NCI-H2081 treated with DMSO at 0.1 percent for 48 hours (cell line): ENCODE results near the gene KCNH8.
A peak's percentile ranks its signal among the peaks of the same experiment; 100 is the strongest.

Experiments
- DNase-seq: peaks from one replicate; lab custom pipeline; 2025; lab: John Stamatoyannopoulos, UW

Gene KCNH8

DNA sequence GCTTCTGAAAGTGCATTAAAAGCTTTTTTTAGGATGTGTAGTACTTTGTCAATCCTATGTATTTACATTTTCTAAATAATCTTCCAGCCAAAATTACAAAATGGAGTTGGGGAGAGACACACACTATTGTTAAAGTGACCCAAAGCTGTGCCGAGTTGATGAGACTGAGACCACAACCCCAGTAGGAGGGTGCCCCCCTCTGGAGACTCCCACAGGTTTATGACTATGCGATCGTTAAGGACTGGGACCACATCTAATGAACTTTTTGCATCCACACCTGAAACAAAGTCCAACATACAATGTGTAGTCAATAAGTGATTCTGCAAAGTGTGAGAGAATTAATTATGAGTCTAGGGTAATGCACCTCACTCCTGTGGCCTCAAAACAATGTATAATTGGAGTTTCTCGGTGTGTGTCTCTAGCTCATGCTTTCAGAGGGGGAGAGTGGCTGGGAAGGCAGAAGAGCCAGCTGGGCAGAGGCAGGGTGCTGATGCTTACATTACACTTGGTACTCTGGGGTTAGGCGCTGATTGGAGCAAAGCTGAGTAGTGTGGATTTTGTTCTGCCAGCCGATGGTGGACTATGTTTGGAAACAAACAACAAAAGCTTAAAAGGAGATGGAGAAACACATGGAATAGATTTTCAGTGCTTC, 102.8 kb downstream of the KCNH8 start:
- DNase-seq: peak; percentile 59

DNA sequence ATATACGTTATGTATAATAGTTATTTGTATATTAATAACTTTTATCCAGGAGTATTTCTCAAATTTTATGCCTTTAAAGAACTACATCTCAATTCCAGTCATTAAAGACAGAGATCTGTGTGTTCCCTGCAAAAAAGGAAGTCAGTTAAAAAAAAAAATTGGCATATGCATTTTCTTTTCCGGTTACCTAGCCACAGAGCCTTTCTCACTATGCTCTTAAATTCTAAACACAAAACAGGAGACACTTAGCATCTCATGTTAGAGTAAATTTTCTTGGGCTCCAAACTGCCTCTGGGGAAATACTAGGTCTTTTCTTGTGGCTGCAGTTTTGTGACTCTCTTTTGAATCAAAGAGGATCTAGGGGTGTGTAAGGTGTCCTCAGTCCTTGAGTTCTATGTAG, 105.9 kb downstream of the KCNH8 start:
- no peak for DNase-seq

DNA sequence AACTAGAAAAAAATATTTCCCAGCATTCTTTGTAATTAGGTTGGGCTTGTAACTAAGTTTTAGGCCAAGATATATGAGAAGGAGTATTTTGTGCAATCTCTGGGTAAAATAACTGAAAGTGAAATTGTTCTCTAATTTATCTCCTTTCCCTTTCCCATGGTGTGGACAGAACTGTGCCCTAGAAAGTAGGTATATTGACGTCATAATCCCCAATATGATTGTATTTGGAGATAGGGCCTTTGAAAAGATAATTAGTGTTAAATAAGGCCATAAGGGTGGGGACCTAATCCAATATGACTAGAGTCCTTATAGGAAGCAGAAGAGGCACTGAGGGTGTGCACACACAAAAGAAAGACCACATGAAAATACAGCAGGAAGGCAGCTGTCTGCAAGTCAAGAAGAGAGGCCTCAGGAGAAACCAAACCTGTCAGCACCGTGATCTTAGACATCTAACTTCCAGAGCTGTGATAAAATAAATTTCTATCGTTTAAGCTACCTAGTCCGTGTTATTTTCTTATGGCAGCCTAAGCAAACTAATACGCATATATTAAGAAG, 106.6 kb downstream of the KCNH8 start:
- no peak for DNase-seq

DNA sequence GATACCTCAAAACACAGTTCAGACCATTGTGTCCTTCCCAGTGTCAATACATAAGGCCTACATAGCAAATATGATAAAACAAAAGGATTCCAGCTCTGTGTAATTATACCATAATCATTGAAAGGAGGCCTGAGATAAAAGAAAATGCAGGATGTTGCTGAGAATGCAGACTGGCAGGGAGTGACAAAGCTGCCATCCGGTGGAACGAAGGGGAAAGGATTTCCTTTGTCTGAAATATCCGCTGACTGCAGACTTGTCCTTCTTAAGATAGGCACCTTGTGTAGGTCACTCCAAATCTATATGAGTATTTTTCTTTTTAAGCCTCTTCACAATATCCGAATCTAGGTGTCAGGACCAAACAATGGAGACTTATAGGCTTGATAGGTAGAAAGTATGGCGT, 108.0 kb downstream of the KCNH8 start:
- no peak for DNase-seq

DNA sequence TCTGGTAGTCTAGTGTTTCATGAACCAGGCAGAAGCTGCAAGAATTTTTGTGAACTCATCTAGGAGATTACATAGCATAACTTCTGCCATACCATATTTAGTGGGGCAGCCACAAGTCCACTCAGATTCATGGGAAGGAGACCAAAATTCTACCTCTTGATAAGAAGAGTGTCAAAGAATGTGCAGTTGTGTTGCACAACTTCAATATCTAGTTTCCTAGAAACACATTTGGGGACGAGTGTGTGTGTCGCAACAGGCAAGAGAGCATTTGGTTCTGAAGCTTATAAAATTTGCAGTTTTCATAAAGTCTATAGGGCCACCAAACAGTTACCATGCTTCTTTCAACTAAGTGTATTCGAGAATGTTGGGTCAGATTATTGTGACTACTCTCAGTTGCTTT, 115.3 kb downstream of the KCNH8 start:
- DNase-seq: no peak

DNA sequence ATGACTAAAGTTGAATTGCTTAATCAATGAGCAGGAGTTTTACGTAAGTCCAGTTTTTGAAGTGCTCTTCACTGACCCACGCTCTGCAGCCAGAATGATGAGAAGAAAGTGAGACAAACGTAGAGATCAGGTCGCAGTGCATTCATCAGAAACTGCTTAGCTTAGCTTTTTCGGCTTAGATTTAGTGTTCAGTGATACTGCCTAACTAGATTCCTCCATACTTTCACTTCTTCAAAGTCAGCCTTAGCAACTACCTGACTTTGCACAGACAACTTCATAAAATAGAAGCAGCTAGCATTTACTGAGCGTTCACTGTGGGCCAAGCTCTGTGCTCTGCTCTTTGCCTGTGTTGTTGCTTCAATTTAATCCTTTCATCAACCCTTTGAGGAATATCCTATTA, 116.1 kb downstream of the KCNH8 start:
- DNase-seq: no peak

DNA sequence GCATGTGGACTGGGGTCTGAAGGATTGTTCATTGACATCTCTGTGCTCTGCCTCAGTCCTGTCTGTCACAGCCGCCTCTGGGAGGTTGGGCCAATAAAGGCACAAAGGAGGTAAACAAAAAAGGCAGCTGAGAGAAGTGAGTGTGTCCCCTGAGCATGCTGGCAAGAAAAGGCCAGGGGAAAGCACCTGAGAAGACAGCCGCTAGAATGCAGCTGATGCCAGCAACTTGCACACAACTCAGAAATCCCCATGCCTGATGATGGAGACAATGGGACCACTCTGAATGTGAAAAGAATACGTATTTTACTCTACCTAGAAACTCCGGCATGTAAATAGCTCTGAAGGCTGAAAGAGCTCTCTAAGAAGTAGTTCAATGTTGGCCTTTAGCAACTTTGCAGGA, 118.7 kb downstream of the KCNH8 start:
- no peak for DNase-seq

DNA sequence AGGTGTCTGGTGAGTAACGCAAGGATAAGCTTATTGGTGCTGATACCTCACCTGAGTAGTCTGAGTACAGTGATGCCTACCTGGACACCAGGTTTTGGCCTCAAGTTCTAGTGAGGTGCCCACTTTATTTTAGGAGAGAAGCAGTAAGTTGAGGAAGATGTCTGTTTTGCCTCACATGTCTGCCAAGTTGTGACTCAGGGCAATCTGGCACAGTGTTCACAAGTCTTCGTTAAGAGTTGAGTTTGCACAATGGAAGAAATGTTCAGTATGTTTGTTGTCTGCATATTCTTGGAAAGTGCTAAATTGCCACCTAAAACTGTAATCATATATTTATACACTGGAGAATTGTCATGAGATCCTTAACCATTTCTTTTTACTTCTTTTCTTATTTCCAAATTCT, 122.2 kb downstream of the KCNH8 start:
- no peak for DNase-seq

DNA sequence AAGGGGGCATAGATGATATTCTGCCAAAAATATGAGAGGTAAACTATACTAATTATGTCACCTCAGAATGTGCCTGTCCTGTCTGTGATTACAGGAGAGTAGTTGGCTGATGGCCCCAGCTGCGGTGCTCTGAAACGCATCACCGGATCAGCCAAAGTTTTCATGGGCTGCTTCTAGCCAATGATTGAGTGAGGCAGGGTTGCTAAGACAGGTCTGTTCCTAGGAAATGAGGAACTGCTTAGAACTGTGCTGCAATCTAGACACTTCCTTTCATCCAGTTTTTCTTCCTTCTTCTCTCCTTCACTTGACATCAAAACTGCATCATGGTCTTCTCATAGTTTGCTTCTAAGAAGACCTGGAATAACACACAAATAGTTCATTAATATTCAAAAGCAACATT, 124.0 kb downstream of the KCNH8 start:
- no peak for DNase-seq

DNA sequence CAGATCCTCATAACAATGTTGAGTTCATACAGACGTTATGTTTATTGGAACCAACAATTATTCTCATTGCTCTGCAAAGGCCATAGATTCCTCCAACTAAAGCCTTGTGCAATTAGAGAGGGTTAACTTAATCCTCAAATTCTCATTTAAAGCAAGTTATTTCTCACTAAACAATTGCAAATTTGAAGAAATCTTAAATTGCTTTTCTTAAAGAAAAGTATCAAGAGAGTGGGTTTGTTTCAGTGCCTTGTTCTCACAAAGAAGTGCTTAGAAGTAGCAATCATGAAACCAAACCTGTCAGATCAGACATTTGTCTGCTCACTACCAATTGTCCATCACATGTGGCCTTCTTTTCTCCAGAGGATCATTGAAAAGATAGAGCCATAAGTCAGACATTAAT, 124.8 kb downstream of the KCNH8 start:
- DNase-seq: no peak

DNA sequence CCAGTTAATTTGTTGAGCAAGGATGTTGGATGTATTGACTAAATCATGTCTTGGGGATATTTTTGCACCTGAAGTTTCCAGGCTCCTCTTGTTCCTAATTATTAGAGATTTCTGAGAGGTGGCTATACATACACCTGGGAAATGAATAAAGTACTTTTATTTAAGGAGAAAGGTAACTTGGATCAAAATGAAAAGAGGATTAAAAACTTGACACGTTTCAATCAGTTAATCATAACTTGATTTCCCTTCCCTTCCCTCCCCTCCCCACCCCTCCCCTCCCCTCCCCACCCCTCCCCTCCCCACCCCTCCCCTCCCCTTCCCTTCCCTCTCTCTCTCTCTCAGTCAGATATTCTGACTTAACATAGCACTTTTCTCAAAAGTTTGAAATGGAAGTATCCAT, 126.3 kb downstream of the KCNH8 start:
- no peak for DNase-seq

DNA sequence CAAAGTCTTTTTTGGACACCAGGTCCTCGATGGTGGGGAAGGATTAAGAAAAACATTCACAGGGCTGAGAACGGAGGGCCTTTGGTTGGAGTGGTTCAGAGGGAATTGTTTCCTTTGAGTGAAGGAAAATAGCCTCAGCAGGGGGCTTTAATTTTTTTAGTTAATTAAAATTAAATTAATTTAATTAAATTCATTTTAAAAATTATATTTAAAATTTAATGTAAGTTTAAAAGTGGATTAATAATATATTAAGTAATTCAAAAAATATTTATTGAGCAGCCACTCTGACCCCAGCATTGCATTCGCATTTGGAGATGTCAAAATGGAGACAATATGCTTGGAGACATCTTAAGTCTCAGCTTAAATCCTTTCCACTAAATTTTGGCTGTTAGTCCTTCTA, 136.7 kb downstream of the KCNH8 start:
- DNase-seq: no peak

DNA sequence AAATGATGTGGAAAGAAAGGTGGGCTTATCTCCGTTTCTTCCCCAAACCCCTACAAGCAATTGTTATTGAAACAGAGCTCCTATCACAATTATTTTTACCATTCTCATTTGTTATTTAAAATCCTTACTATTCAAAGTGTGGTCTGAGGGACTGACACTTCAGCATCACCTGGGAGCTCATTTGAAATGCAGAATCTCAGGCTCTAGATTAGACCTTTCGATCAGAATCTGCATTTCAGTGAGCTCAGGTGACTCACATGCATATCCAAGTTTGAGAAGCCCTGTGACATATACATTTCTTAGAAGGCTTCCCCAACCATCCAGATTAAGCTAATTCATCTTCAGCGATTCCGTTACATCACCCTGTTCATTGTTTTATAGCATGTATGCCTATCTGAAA, 145.0 kb downstream of the KCNH8 start:
- no peak for DNase-seq

DNA sequence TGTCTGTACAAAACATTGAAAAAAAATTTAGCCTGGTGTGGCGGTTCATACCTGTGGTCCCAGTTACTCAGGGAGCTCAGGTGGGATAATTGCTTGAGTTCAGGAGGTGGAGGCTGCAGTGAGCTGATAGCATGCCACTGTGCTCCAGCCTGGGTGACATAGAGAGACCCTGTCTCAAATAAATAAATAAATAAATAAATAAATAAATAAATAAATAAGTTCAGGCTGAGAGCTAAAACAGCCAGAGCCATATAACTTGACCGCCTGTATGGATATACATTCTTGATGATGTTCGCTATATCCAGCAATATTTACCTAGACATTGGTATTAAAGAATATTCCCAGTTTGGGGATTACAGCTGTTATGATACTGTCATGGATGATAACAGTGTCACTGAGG, 146.9 kb downstream of the KCNH8 start:
- no peak for DNase-seq

DNA sequence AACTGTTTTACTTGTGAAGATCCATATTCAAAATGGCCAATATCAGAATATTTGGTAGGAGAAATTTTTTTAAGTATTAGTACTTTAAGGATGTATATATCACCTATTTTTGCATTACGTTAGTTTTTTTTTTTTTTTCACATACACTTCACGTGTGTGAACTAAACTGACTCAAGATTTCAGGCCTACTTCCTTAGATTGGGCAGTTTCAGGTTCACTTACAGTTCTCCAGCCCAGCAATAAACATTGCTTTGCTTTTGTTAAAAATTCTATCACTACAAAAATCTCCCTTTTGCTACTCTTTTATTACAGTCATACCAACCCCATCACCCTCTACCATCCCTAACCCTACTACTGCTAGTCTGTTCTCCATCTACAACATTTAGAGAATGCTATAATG, 183.6 kb downstream of the KCNH8 start:
- DNase-seq: no peak

DNA sequence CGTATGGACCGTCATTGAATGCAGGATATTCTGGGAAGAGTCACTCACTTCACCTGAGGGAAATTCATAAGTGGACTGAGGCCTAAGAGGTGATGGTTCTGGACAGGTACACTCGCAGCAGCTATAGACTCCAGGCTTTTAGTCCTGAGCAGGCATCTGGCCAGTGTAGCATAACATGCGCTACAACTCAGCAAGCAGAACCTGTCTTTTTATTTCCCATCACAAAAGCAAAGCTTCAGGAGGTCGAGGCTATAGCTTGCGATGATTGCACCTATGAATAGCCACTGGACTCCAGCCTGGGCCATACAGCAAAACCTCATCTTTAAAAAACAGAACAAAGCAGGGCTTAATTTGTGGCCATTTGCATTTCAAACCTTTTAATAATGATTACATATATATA, 185.8 kb downstream of the KCNH8 start:
- DNase-seq: no peak

DNA sequence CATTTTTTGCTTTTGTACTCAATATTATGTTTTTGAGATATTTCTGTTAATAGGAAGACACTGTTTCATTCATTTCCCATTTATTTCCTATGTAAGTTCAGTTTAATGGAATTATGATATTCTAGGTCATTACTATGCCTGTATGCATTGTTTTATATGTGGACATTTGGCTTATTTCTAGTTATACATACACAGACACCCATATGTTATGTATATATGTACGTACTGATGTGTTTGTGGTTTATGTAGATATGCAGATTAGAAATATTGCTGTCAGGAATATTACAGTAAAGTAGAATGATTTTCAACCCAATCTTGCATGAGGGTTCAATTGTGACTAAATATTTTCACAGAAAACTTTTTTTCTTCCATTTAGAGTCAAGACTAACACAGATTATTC, 190.5 kb downstream of the KCNH8 start:
- DNase-seq: no peak

DNA sequence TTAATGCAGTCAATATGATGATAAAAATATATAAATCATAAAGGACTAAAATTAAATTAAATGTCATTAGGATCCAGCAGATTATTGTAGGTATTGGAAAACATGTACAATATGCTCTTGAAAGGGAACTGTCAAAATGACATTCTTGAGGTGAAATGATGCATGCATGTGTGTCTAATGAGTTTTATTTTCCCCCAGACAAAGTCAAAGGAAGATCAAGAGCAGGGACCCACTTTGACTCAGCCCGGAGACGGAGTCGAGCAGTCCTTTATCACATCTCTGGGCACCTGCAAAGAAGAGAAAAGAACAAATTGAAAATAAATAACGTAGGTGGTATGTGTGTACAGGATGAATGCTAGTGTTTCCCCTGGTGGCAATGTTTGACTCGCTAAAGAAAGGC, 194.1 kb downstream of the KCNH8 start:
- DNase-seq: no peak

DNA sequence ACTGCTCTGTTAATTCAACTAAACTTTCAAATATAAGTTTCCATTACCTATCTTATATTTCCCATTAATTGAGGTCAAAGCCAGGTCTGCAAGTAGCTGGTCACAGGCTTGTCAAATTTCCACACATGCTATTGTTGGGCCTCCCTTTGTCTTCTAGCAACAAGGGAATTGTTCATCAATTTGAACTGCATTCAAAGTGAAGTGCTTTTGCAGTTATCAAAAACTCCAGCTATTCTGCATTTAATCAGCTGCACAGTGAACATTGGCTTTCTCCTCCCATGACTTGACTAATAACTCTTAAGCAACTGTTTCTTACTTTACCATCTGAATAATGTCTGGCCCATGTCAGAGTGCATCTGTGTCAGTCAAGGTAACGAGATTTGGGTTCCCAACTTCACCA, 198.4 kb downstream of the KCNH8 start:
- no peak for DNase-seq

DNA sequence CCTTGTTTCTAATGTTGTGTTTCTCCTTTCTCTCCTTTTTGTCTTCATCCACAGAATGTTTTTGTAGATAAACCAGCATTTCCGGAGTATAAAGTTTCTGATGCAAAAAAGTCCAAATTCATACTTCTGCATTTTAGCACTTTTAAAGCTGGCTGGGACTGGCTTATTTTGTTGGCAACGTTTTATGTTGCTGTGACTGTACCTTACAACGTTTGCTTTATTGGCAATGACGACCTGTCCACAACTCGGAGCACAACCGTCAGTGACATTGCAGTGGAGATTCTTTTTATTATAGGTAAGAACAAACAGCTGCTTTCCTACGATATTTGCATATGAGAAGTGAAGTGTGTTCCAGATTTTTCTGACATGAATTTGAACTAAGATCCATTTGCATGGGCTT, 199.4 kb downstream of the KCNH8 start:
- DNase-seq: no peak

DNA sequence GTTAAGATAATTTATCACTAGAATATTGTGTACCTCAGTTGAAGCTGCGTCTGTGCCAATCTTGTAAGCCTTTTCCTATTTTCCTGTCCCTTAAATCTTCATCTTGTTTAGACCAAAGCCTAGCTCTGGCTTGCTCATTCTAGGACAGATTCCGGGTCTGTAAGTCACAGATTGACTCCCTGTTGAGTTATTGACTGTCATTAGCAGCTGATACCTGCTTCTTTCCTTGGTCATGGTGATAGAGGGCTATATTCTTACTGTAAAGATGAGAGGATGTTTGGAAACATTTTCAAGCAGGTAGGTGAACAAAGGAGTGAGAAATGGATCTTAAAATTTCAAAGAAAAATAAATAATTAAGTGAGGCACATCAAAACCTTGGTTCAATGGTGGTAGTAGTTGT, 200.2 kb downstream of the KCNH8 start:
- no peak for DNase-seq

DNA sequence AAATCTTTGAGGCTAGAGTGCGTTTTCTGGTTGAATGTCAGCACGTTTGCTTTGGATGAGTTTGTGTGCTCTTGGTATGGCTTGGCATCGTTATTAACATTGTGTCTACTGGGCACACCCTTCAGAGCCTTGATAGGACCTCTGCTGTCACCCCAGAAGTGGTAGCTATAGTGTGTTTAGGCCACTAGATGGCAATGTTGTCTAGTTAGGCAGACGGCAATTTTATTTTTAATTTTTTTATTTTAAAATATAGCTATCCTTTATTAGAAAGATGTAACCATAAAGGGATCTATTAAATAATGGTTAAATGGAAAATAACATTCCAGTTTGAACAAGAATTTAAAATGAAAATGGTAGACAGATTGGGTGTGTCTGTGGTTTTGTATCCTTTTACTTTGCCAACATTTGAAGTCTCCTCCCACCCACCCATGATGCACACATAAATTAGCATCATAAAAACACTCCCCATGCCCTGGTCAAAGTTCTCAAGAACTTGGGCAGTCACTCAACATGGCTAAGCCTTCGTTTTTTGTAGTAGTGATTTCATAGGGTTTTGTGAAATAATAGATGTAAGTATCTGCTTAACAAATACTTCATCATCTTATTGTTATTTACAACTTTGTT, 200.7 kb downstream of the KCNH8 start:
- no peak for DNase-seq

DNA sequence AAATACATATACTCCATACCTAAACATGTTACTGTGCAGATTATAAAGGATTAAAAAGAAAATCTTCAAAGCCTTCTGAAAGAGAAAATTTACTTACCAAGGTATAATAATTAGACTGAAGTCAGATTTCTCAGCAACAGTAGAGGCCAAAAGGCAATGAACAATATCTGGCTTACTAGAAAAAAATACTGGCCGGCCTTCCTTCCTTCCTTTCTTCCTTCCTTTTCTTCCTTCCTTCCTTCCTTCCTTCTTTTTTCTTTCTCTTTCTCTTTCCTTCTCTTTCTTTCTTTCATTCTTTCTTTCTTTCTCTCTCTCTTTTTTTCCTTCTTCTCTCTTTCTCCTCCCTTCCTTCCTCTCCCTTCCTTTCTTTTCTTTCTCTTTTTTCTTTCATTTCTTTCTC, 209.6 kb downstream of the KCNH8 start:
- no peak for DNase-seq

DNA sequence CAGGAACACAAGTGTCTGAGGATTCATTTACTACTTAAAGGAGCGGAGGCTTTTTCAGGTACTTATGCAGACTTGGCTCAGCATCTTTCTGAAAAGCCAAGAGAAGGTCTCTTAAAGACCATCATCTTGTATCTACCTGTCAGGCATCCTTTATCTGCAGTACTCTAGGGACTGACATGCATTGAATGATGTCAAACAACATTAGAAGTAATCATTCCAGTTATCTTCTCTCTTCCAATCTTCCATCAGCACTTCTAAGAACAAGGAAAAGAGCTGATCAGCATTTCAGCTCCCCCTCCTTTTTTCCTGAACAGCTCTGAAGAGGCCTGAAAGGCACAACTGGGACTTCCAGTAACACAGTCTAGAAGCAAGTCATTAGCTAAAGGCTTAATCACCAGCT, 214.8 kb downstream of the KCNH8 start:
- DNase-seq: no peak
